Liver (tissue), 9 donors: Measurements from ENCODE around the gene APOOL. TPM values are rescaled to one million over a fixed set of nuclear protein-coding genes. Genes with fewer than 3 reads are reported as not detected.

Source experiments
- DNase-seq: peaks from one replicate; pipeline ENCODE4 v3.0.0-alpha.2; 2017; ENCODE audit warnings: low spot score
- H3K27ac ChIP-seq, 2 donors: one replicate each; pipeline ENCODE4 v1.7.0; 2013; ENCODE audit warnings: inconsistent platforms in 2 of 2, low read length in 2 of 2, control low read depth in 1 of 2, low read depth in 1 of 2, mild to moderate bottlenecking in 1 of 2
- H3K27me3 ChIP-seq, 4 donors: one replicate each; pipeline versions ENCODE4 v1.6.1 to v1.7.0; 2013; ENCODE audit warnings: low read length in 3 of 4, inconsistent platforms in 1 of 4, mild to moderate bottlenecking in 1 of 4, moderate library complexity in 1 of 4; ENCODE audit not compliant: control insufficient read depth in 4 of 4, insufficient read depth in 4 of 4
- H3K36me3 ChIP-seq, 4 donors: one replicate each; pipeline versions ENCODE4 v1.6.1 to v1.7.0; 2013; ENCODE audit warnings: low read length in 3 of 4, mild to moderate bottlenecking in 3 of 4, low read depth in 1 of 4, moderate library complexity in 1 of 4; ENCODE audit not compliant: control insufficient read depth in 4 of 4, insufficient read depth in 3 of 4
- H3K4me1 ChIP-seq, 4 donors: one replicate each; pipeline versions ENCODE4 v1.6.1 to v1.7.0; 2013; ENCODE audit warnings: low read length in 3 of 4, mild to moderate bottlenecking in 3 of 4, moderate library complexity in 1 of 4; ENCODE audit not compliant: control insufficient read depth in 4 of 4, insufficient read depth in 4 of 4
- H3K4me3 ChIP-seq, 3 donors: one replicate each; pipeline versions ENCODE4 v1.6.1 to v1.7.0; 2013; ENCODE audit warnings: low read length in 3 of 3, control low read depth in 1 of 3, low read depth in 1 of 3, mild to moderate bottlenecking in 1 of 3
- H3K9ac ChIP-seq, 2 donors: one replicate each; pipeline ENCODE4 v1.7.0; 2013; ENCODE audit warnings: low read length in 2 of 2, mild to moderate bottlenecking in 2 of 2, moderate library complexity in 2 of 2, control low read depth in 1 of 2, low read depth in 1 of 2
- H3K9me3 ChIP-seq, 4 donors: one replicate each; pipeline versions ENCODE4 v1.6.1 to v1.7.0; 2013; ENCODE audit warnings: low read length in 3 of 4; ENCODE audit not compliant: control insufficient read depth in 4 of 4
- EGR1 ChIP-seq, 2 donors: IDR thresholded peaks; 2 replicates each; pipeline ENCODE4 v1.6.1; 2016 to 2018; ENCODE audit warnings: antibody characterized with exemption in 2 of 2, low read depth in 2 of 2
- FOXA2 ChIP-seq: IDR thresholded peaks from 2 replicates; pipeline ENCODE4 v1.6.1; 2016; ENCODE audit warnings: antibody characterized with exemption
- GABPA ChIP-seq, 2 donors: IDR thresholded peaks in 1 of 2; conservative IDR thresholded peaks in 1 of 2; 2 replicates each; pipeline ENCODE4 v1.6.1; 2016; ENCODE audit warnings: antibody characterized with exemption in 2 of 2, mild to moderate bottlenecking in 1 of 2, moderate library complexity in 1 of 2
- HNF4A ChIP-seq, 2 donors: conservative IDR thresholded peaks; 2 replicates each; pipeline ENCODE4 v1.6.1; 2016; ENCODE audit warnings: antibody characterized with exemption in 2 of 2, mild to moderate bottlenecking in 2 of 2
- HNF4G ChIP-seq: IDR thresholded peaks from 2 replicates; pipeline ENCODE4 v1.6.1; 2016; ENCODE audit warnings: antibody characterized with exemption
- JUND ChIP-seq, 2 donors: IDR thresholded peaks; 2 replicates each; pipeline ENCODE4 v1.6.1; 2016; ENCODE audit warnings: antibody characterized with exemption in 2 of 2
- NR2F2 ChIP-seq: IDR thresholded peaks from 2 replicates; pipeline ENCODE4 v1.6.1; 2016; ENCODE audit warnings: antibody characterized with exemption
- RXRA ChIP-seq, 2 donors: IDR thresholded peaks; 2 replicates each; pipeline ENCODE4 v1.6.1; 2017 to 2018; ENCODE audit warnings: antibody characterized with exemption in 2 of 2, mild to moderate bottlenecking in 1 of 2
- SP1 ChIP-seq: IDR thresholded peaks from 2 replicates; pipeline ENCODE4 v1.6.1; 2018; ENCODE audit warnings: antibody characterized with exemption, mild to moderate bottlenecking
- TAF1 ChIP-seq: conservative IDR thresholded peaks from 2 replicates; pipeline ENCODE4 v1.6.1; 2016; ENCODE audit warnings: antibody characterized with exemption, mild to moderate bottlenecking
- YY1 ChIP-seq: IDR thresholded peaks from 2 replicates; pipeline ENCODE4 v1.6.1; 2016; ENCODE audit warnings: antibody characterized with exemption, mild to moderate bottlenecking
- WGBS: extraction: QIAGEN DNeasy Blood & Tissue Kit; methylation state at CpG from one replicate; pipeline ENCODE4 v1.1.7; 2013; 5-methylcytosine and 5-hydroxymethylcytosine counted together
- polyA plus RNA-seq, 2 donors: library from polyadenylated mRNA; stranded (reverse) in 1 of 2; unstranded in 1 of 2; fragments of 200-250 nt in 1 of 2; fragments of >200 nt in 1 of 2; fragmentation: Nextera tagmentation in 1 of 2; extraction: Ambion mirVana in 1 of 2; gene quantifications; one replicate each; pipeline versions ENCODE4 v1.2.1 to v1.2.3, GENCODE V29; 2013 to 2015
- total RNA-seq, 2 donors: library from RNA; depleted of rRNA; stranded (reverse); fragments of >200 nt; gene quantifications; one replicate each; pipeline ENCODE4 v1.2.3, GENCODE V29; 2014
- TF ChIP-seq, protein P1 (sequence below): IDR thresholded peaks from 2 replicates; pipeline ENCODE4 v1.6.1; 2016; ENCODE audit warnings: antibody characterized with exemption
- TF ChIP-seq, protein P2 (sequence below): IDR thresholded peaks from 2 replicates; pipeline ENCODE4 v1.6.1; 2016; ENCODE audit warnings: antibody characterized with exemption
- TF ChIP-seq, protein P3 (sequence below): IDR thresholded peaks from 2 replicates; pipeline ENCODE4 v1.6.1; 2016; ENCODE audit warnings: antibody characterized with exemption
- TF ChIP-seq, protein P4 (sequence below): fragments of 150-350 bp; IDR thresholded peaks from 2 replicates; pipeline ENCODE4 v1.5.1; 2017; ENCODE audit warnings: improper control_type of control experiment, low read depth, low read length; ENCODE audit not compliant: missing input control
- donor health status: healthy.
- donor health status: healthy.
- donor health status: healthy.
- donor health status: healthy.
- donor health status: healthy.

The APOOL gene
- total and polyA plus RNA-seq, 4 donors: 7.5 to 12.1 (median 10.7) TPM

DNA sequence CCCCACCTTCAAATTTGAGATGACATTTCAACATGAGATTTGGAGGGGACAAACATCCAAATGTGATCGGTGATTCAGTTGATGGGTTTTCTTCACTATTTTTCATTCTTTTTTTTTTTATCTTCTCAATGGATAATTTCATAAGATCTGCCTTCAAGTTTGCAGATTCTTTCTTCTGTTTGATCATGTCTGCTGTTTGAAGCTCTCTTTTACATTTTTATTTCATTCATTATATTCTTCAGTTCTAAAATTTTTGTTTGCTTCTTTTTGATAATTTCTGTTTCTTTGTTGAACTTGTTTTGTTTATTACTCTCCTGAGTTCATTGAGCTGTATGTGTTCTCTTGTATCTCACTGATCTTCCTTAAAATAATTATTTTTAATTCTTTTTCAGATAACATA lies 14.8 kb downstream of the APOOL start:
- H3K4me3 ChIP-seq: no peak overlapping the region
- 100% methylated on average over 1 of the region's 1 CpG for WGBS

DNA sequence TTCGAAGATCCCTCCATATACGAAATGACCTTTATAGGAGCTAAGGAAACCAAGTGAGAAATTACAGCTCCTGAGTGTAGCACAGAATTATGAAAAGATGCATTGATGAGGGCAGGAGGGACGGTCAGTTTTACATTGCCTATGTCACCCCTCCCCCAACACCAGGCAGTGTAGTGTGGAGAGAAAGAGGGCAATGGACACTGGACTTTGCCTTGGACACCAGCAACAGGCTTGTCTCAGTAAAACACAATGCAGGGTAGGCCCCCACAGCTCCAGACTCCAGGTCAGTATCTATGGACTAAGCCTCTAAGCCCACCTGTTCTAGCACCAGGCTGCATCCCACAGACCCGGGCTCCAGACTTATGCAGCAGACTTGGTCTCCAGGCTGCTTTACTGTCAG lies 16.5 kb downstream of the APOOL start:
- no peaks in the 10 kb centered on the region for H3K27me3 ChIP-seq
- H3K9ac ChIP-seq: no peak overlapping the region
- H3K27ac ChIP-seq: no peak overlapping the region
- H3K9me3 ChIP-seq: no peaks in the 10 kb centered on the region
- no peak for DNase-seq
- peaks cover 2 to 7% (median 6%) of the 10 kb centered on the region in 4 donors for H3K4me1 ChIP-seq
- 85% methylated on average over 4 of the region's 4 CpGs for WGBS
- H3K4me3 ChIP-seq: no peak overlapping the region
- TF ChIP-seq NR2F2 (no peak), SP1 (peak; percentile 33), HNF4A (conservative IDR thresholded peaks at IDR 0.05) (peak; percentile 55 to 58), TAF1 (no peak), YY1 (no peak), JUND (IDR thresholded peaks at IDR 0.05) (no peak), RXRA (IDR thresholded peaks at IDR 0.05) (no peak), FOXA2 (no peak), HNF4G (no peak), EGR1 (IDR thresholded peaks at IDR 0.05; ENCODE audit: low read depth in 2 of 2) (no peak)
- TF ChIP-seq, protein P1, sequence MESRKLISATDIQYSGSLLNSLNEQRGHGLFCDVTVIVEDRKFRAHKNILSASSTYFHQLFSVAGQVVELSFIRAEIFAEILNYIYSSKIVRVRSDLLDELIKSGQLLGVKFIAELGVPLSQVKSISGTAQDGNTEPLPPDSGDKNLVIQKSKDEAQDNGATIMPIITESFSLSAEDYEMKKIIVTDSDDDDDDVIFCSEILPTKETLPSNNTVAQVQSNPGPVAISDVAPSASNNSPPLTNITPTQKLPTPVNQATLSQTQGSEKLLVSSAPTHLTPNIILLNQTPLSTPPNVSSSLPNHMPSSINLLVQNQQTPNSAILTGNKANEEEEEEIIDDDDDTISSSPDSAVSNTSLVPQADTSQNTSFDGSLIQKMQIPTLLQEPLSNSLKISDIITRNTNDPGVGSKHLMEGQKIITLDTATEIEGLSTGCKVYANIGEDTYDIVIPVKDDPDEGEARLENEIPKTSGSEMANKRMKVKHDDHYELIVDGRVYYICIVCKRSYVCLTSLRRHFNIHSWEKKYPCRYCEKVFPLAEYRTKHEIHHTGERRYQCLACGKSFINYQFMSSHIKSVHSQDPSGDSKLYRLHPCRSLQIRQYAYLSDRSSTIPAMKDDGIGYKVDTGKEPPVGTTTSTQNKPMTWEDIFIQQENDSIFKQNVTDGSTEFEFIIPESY: no peak
- TF ChIP-seq, protein P2, sequence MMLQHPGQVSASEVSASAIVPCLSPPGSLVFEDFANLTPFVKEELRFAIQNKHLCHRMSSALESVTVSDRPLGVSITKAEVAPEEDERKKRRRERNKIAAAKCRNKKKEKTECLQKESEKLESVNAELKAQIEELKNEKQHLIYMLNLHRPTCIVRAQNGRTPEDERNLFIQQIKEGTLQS: no peak
- TF ChIP-seq, protein P3, sequence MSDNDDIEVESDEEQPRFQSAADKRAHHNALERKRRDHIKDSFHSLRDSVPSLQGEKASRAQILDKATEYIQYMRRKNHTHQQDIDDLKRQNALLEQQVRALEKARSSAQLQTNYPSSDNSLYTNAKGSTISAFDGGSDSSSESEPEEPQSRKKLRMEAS: no peak
- H3K36me3 ChIP-seq: no peaks in the 10 kb centered on the region

More for the DNA sequence above, 14.8 kb downstream of the APOOL start:
- no peak overlapping the region for H3K27ac ChIP-seq
- H3K9ac ChIP-seq: no peak overlapping the region
- H3K9me3 ChIP-seq: no peaks in the 10 kb centered on the region
- H3K4me1 ChIP-seq: peaks cover 2 to 7% (median 6%) of the 10 kb centered on the region in 4 donors
- H3K36me3 ChIP-seq: no peaks in the 10 kb centered on the region
- no peaks in the 10 kb centered on the region for H3K27me3 ChIP-seq
- TF ChIP-seq TAF1 (no peak), GABPA (IDR thresholded peaks at IDR 0.05 in 1 of 2, conservative IDR thresholded peaks at IDR 0.05 in 1 of 2) (no peak), NR2F2 (no peak)
- TF ChIP-seq, protein P3: no peak
- no peak for DNase-seq

DNA sequence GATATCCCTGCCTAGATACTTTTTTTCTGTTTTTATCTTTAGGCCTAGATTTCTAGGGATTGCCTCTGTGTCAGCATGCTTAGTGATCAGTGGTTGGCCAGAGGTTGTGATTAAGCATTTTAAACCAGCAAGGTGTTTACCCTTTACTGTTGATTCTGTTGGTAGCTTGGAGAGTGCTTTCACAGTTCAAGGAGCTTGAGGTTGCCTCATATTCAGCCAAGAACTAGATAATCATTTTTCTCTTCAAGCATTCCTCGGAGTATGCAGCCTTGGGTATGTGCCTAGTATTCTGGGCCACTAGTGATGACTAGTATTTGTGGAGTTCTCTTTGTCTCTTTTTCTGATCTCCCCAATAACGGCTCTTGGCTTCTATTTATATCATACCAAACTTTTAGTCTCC lies 20.4 kb downstream of the APOOL start:
- Histone ChIP-seq H3K9ac (no peak overlapping the region), H3K27ac (no peak overlapping the region), H3K9me3 (no peaks in the 10 kb centered on the region), H3K4me1 (peaks cover 2 to 7% (median 6%) of the 10 kb centered on the region in 4 donors), H3K36me3 (no peaks in the 10 kb centered on the region), H3K27me3 (no peaks in the 10 kb centered on the region), H3K4me3 (no peak overlapping the region)
- DNase-seq: no peak
- TF ChIP-seq, protein P2: no peak
- TF ChIP-seq JUND (IDR thresholded peaks at IDR 0.05): no peak
- TF ChIP-seq, protein P1: no peak
- no peak for TF ChIP-seq TAF1
- TF ChIP-seq RXRA (IDR thresholded peaks at IDR 0.05): no peak
- TF ChIP-seq NR2F2: no peak
- no peak for TF ChIP-seq YY1
- TF ChIP-seq, protein P4, sequence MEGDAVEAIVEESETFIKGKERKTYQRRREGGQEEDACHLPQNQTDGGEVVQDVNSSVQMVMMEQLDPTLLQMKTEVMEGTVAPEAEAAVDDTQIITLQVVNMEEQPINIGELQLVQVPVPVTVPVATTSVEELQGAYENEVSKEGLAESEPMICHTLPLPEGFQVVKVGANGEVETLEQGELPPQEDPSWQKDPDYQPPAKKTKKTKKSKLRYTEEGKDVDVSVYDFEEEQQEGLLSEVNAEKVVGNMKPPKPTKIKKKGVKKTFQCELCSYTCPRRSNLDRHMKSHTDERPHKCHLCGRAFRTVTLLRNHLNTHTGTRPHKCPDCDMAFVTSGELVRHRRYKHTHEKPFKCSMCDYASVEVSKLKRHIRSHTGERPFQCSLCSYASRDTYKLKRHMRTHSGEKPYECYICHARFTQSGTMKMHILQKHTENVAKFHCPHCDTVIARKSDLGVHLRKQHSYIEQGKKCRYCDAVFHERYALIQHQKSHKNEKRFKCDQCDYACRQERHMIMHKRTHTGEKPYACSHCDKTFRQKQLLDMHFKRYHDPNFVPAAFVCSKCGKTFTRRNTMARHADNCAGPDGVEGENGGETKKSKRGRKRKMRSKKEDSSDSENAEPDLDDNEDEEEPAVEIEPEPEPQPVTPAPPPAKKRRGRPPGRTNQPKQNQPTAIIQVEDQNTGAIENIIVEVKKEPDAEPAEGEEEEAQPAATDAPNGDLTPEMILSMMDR: no peak
- TF ChIP-seq FOXA2: no peak
- no peak for TF ChIP-seq GABPA (IDR thresholded peaks at IDR 0.05 in 1 of 2, conservative IDR thresholded peaks at IDR 0.05 in 1 of 2)
- TF ChIP-seq SP1: no peak
- TF ChIP-seq HNF4G: no peak
- TF ChIP-seq, protein P3: no peak
- WGBS: 90% methylated on average over 2 of the region's 2 CpGs
